GM18951 (cell line): ENCODE results near the gene NME7.

ENCODE experiments used
- POLR2A ChIP-seq: IDR thresholded peaks from 4 replicates; pipeline ENCODE4 v1.6.1; 2011; ENCODE audit warnings: mild to moderate bottlenecking; ENCODE audit not compliant: insufficient read length, insufficient read depth; ENCODE audit errors: extremely low read depth
- in situ Hi-C: fragments of 300-500 bp; cut with MboI; formaldehyde crosslinking; loops from one replicate; pipeline ENCODE4 v1.12.0; 2022; ENCODE audit warnings: low sequenced_read_pairs, mixed read lengths, inconsistent platforms; ENCODE audit not compliant: unreplicated experiment

Gene NME7

GRCh38 chr1:169121146-169121923 is 246.3 kb downstream of the NME7 start:
- peak; percentile 12 for TF ChIP-seq POLR2A
- in situ Hi-C loops: loop anchor here (25.0 kb wide), 1 partner anchor 484 kb away; no protein-coding TSS in a partner anchor

- in situ Hi-C loops: loop anchor here (25.0 kb wide), 1 partner anchor 483 kb away; no protein-coding TSS in a partner anchor
- no peak for TF ChIP-seq POLR2A
Measured at GRCh38 chr1:169120066-169120465, 247.5 kb downstream of the NME7 start.

GRCh38 chr1:169119405-169119804 is 248.2 kb downstream of the NME7 start:
- TF ChIP-seq POLR2A: no peak
- in situ Hi-C loops: loop anchor here (10.0 to 25.0 kb wide), 2 partner anchors 235 to 482 kb away; no protein-coding TSS in a partner anchor

GRCh38 chr1:169118227-169118626 is 249.4 kb downstream of the NME7 start:
- in situ Hi-C loops: loop anchor here (10.0 to 25.0 kb wide), 2 partner anchors 237 to 481 kb away; no protein-coding TSS in a partner anchor

GRCh38 chr1:169117599-169117998 is 250.0 kb downstream of the NME7 start:
- in situ Hi-C loops: loop anchor here (10.0 to 25.0 kb wide), 2 partner anchors 237 to 480 kb away; no protein-coding TSS in a partner anchor

More at GRCh38 chr1:169118227-169118626, 249.4 kb downstream of the NME7 start:
- no peak for TF ChIP-seq POLR2A

GRCh38 chr1:169117014-169117413 is 250.6 kb downstream of the NME7 start:
- TF ChIP-seq POLR2A: no peak
- in situ Hi-C loops: loop anchor here (10.0 to 25.0 kb wide), 2 partner anchors 238 to 480 kb away; no protein-coding TSS in a partner anchor

More at GRCh38 chr1:169117599-169117998, 250.0 kb downstream of the NME7 start:
- TF ChIP-seq POLR2A: no peak

- in situ Hi-C loops: loop anchor here (10.0 to 25.0 kb wide), 2 partner anchors 239 to 479 kb away; no protein-coding TSS in a partner anchor
Measured at GRCh38 chr1:169115891-169116585, 251.6 kb downstream of the NME7 start.

GRCh38 chr1:169113613-169114119 is 253.9 kb downstream of the NME7 start:
- in situ Hi-C loops: loop anchor here (10.0 to 25.0 kb wide), 2 partner anchors 241 to 476 kb away; no protein-coding TSS in a partner anchor
- TF ChIP-seq POLR2A: no peak

More at GRCh38 chr1:169115891-169116585, 251.6 kb downstream of the NME7 start:
- TF ChIP-seq POLR2A: no peak

- in situ Hi-C loops: loop anchor here (10.0 to 25.0 kb wide), 2 partner anchors 243 to 475 kb away; no protein-coding TSS in a partner anchor
- TF ChIP-seq POLR2A: no peak
Measured at GRCh38 chr1:169112241-169112640, 255.4 kb downstream of the NME7 start.

- no peak for TF ChIP-seq POLR2A
- in situ Hi-C loops: loop anchor here (10.0 to 25.0 kb wide), 2 partner anchors 243 to 474 kb away; no protein-coding TSS in a partner anchor
Measured at GRCh38 chr1:169111472-169111871, 256.1 kb downstream of the NME7 start.

- no peak for TF ChIP-seq POLR2A
- in situ Hi-C loops: loop anchor here (10.0 to 25.0 kb wide), 2 partner anchors 244 to 474 kb away; no protein-coding TSS in a partner anchor
Measured at GRCh38 chr1:169110689-169111447, 256.7 kb downstream of the NME7 start.

GRCh38 chr1:169110236-169110635 is 257.4 kb downstream of the NME7 start:
- TF ChIP-seq POLR2A: no peak
- in situ Hi-C loops: loop anchor here (10.0 to 25.0 kb wide), 2 partner anchors 245 to 473 kb away; no protein-coding TSS in a partner anchor

GRCh38 chr1:169109561-169110134 is 257.9 kb downstream of the NME7 start:
- in situ Hi-C loops: loop anchor here (10.0 to 25.0 kb wide), 2 partner anchors 245 to 472 kb away; no protein-coding TSS in a partner anchor
- TF ChIP-seq POLR2A: no peak
